Measurements from ENCODE around the gene FAM81A. TPM values are rescaled to one million over a fixed set of nuclear protein-coding genes. Genes with fewer than 3 reads are reported as not detected.

The FAM81A gene
- total and polyA plus RNA-seq, 12 donors = 1.3 to 10.1 (median 3.6) TPM

DNA sequence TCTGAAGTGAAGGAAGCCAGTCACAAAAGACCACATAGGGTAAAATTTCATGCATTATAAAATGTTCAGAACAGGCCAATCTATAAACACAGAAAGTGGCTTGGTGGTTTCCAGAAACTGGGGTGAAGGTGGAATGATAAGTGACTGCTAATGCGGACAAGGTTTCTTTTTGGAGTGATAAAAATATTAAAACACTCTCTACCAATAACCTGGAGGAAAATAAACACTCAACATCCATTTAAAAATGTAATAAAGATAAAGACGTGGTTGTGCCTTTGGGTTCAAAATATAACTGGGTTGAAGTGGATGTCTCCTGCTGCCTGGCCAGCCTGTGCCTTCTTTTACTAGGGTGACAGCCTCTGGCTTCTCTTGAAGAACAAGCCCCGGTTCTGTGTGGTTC, 102.7 kb downstream of the FAM81A start:
- no peaks in the 10 kb centered on the region for H3K9me3 ChIP-seq
- H3K27ac ChIP-seq = no peak overlapping the region
- ATAC-seq (no peak), DNase-seq (no peak)
- intact Hi-C loops (cut with DNase I) = loop anchor here in 2 of 10 donors (10.0 kb wide), 1 partner anchor 94 kb away; no protein-coding TSS in a partner anchor
- peaks cover 0 to 3% (median 0%) of the 10 kb centered on the region in 9 donors for H3K4me1 ChIP-seq
- H3K4me3 ChIP-seq = no peak overlapping the region
- TF ChIP-seq, protein P1, sequence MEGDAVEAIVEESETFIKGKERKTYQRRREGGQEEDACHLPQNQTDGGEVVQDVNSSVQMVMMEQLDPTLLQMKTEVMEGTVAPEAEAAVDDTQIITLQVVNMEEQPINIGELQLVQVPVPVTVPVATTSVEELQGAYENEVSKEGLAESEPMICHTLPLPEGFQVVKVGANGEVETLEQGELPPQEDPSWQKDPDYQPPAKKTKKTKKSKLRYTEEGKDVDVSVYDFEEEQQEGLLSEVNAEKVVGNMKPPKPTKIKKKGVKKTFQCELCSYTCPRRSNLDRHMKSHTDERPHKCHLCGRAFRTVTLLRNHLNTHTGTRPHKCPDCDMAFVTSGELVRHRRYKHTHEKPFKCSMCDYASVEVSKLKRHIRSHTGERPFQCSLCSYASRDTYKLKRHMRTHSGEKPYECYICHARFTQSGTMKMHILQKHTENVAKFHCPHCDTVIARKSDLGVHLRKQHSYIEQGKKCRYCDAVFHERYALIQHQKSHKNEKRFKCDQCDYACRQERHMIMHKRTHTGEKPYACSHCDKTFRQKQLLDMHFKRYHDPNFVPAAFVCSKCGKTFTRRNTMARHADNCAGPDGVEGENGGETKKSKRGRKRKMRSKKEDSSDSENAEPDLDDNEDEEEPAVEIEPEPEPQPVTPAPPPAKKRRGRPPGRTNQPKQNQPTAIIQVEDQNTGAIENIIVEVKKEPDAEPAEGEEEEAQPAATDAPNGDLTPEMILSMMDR (IDR thresholded peaks at IDR 0.05) = no peak
- no peaks in the 10 kb centered on the region for H3K36me3 ChIP-seq
- 73 to 84% methylated on average over 3 of the region's 3 CpGs for WGBS, 2 donors
- peaks cover 0 to 7% (median 0%) of the 10 kb centered on the region in 7 donors for H3K27me3 ChIP-seq

DNA sequence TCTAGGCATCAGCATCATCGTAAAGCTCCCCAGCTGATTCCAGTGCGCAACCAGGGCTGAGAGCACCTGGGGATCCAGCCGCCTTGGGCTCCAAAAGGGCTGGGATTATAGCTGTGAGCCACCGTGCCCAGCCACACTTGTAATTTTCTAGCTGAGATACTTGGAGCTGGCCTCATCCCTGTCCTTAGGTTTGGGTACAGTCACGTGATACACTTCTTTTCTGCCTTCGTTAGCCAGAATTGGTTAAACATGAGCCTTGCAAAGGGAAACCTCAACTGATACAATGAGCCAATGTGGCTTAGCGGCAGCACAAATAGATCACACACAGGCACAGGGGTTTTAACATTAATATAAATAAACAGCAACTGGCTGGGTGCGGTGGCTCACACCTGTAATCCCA, 103.8 kb downstream of the FAM81A start:
- Histone ChIP-seq H3K36me3 (no peaks in the 10 kb centered on the region), H3K27ac (no peak overlapping the region), H3K27me3 (peaks cover 0 to 7% (median 0%) of the 10 kb centered on the region in 7 donors), H3K9me3 (no peaks in the 10 kb centered on the region), H3K4me1 (peaks cover 0 to 3% (median 0%) of the 10 kb centered on the region in 9 donors), H3K4me3 (no peak overlapping the region)
- TF ChIP-seq, protein P1 (IDR thresholded peaks at IDR 0.05) = no peak
- WGBS, 2 donors = 79 to 81% methylated on average over 8 of the region's 8 CpGs
- ATAC-seq (no peak), DNase-seq (no peak)
- intact Hi-C loops (cut with DNase I) = loop anchor here in 2 of 10 donors (10.0 kb wide), 1 partner anchor 93 kb away; no protein-coding TSS in a partner anchor

DNA sequence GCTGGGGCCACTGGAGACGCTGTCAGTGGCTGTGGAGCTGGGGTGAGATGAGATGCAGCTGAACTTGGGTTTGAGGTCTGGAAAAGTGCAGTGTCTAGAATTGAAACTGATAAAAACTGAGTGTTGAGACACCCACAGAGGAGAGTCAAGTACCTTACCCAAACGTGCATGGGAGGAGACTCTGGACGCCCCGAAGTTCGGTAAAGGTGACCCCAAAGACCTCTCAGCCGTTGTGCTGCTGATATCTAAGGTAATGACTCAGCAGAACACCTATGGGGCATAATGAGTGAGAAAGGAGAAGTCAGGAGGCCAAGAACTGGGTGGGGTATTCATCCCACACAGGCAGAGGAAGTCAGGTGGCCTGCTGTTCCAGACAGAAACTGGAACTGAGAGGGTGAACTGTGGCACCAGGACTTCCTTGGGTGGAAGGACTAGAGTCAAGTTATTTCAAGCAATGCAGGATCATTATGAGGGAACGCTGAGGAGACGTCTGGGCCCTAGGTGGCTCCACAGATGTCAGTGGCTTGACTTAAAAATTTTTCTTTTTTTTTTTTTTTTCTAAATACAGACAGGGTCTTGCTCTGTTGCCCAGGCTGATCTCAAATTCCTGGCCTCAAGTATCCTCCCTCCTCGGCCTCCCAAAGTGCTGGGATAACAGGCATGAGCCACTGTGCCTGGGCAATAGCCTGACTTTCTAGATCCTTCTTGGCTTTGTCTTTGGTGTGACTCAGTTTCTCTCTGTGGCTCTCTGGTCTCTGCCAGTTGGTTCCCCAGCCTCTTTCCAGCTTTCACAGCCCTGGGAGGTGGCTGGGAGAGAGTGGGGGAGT, 105.9 kb downstream of the FAM81A start:
- no peak overlapping the region for H3K4me3 ChIP-seq
- TF ChIP-seq, protein P1 (IDR thresholded peaks at IDR 0.05) = no peak
- H3K36me3 ChIP-seq = no peaks in the 10 kb centered on the region
- whole genome bisulfite sequencing, 2 donors = 64 to 66% methylated on average over 9 of the region's 9 CpGs
- no peak overlapping the region for H3K27ac ChIP-seq
- no peak for ATAC-seq
- H3K9me3 ChIP-seq = no peaks in the 10 kb centered on the region
- H3K4me1 ChIP-seq = peaks cover 0 to 3% (median 0%) of the 10 kb centered on the region in 9 donors
- intact Hi-C loops (cut with DNase I) = loop anchor here in 2 of 10 donors (10.0 kb wide), 1 partner anchor 91 kb away; no protein-coding TSS in a partner anchor
- H3K27me3 ChIP-seq = peaks cover 0 to 7% (median 0%) of the 10 kb centered on the region in 7 donors
- DNase-seq = no peak

- intact Hi-C loops (cut with DNase I) = loop anchor here in 2 of 10 donors (10.0 kb wide), 1 partner anchor 89 kb away; no protein-coding TSS in a partner anchor
- WGBS, 2 donors = 70 to 74% methylated on average over 8 of the region's 8 CpGs
- no peak for ATAC-seq
Measured at GRCh38 chr15:59545573-59545972, 107.6 kb downstream of the FAM81A start.

More at GRCh38 chr15:59545573-59545972, 107.6 kb downstream of the FAM81A start:
- DNase-seq = no peak
- Histone ChIP-seq H3K27ac (no peak overlapping the region), H3K4me1 (peaks cover 0 to 3% (median 0%) of the 10 kb centered on the region in 9 donors), H3K27me3 (peaks cover 0 to 7% (median 0%) of the 10 kb centered on the region in 7 donors), H3K4me3 (no peak overlapping the region), H3K36me3 (no peaks in the 10 kb centered on the region), H3K9me3 (no peaks in the 10 kb centered on the region)
- TF ChIP-seq, protein P1 (IDR thresholded peaks at IDR 0.05) = no peak
